ENCODE measurements around the gene POTEB.
"Not testable (repeated sequence)": the region's sequence is repeated elsewhere in the genome, so short reads cannot be mapped to it uniquely, and the experiment has no call there.

POTEB gene

GRCh38 chr15:21877635-21878034 lies at the start of gene POTEB:
TSS of gene POTEB (minus strand) at chr15:21877735. CDS start at chr15:21877246, 489 bp downstream.
- not testable (repeated sequence) for DNase-seq (ENCODE audit: low read depth); H3K4me3 ChIP-seq (ENCODE audit: control insufficient read depth, low read depth, low read length)

DNA sequence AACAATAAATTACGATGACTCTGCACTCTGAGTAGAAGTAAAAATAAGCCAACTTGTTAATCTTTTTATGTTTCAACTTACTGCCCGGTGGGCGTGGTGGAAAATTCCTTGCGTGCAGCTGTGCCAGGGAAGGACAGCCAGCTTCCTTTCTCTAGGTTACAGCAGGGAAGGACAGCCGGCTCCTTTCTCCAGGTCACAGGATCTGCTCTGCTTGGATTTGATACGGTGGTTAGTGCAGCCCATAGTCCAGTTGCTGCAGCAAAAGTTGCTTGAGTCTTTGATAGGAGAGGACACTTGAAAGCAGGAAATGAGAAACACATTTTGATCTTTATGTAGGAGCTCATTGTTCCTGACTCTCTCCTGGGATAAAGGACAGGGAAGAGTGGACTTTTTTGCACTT lies 13.4 kb upstream of the POTEB start:
- not testable (repeated sequence) for DNase-seq (ENCODE audit: low read depth); H3K4me3 ChIP-seq (ENCODE audit: control insufficient read depth, low read depth, low read length)

GRCh38 chr15:21889542-21889941 lies 12.0 kb upstream of the POTEB start:
- DNase-seq (ENCODE audit: low read depth); H3K4me3 ChIP-seq (ENCODE audit: control insufficient read depth, low read depth, low read length): not testable (repeated sequence)

DNA sequence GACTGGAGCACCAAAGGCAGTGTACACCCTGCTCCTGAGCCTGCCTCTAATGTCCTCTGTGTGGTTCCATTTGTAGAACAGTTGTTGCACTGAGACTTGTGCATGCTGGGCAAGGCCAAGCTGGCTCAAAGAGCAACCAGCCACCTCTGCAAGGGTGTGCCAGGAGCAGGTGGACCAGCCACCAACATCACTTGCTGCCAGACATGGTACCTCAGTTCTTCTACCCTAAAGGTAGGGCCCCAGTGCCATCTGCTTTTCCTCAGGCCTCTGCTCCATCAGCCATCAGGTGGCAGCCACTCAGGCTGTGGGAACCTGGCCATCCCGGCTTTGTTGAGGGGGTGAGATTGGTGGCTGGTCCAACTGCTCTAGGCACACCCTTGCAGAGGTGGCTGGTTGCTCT lies 38.7 kb downstream of the POTEB start:
- not testable (repeated sequence) for DNase-seq (ENCODE audit: low read depth)

More for the DNA sequence above, 38.7 kb downstream of the POTEB start:
- H3K4me3 ChIP-seq (ENCODE audit: control insufficient read depth, low read depth, low read length) = not testable (repeated sequence)
